HG03135 (cell line): ENCODE results near the gene KRTCAP2.

Experiments used
- ATAC-seq: cut with Tn5 transposase; IDR thresholded peaks from one replicate; pipeline ENCODE4 v1.9.1; 2021; ENCODE audit warnings: mild to moderate bottlenecking, moderate library complexity; ENCODE audit not compliant: unreplicated experiment

Gene KRTCAP2

GRCh38 chr1:155135415-155136028 is 37.6 kb downstream of the KRTCAP2 start, which contains the start of gene SLC50A1:
TSS of gene SLC50A1 (plus strand) at chr1:155135852. CDS start at chr1:155135912, 60 bp downstream.
- ATAC-seq: peak; percentile 74

- ATAC-seq: no peak
These were observed 38.2 kb downstream of the KRTCAP2 start for GRCh38 chr1:155134880-155135414.

GRCh38 chr1:155134322-155134721 is 38.8 kb downstream of the KRTCAP2 start:
- no peak for ATAC-seq

GRCh38 chr1:155133799-155134281 is 39.3 kb downstream of the KRTCAP2 start:
- no peak for ATAC-seq

GRCh38 chr1:155131856-155132255 is 41.2 kb downstream of the KRTCAP2 start:
- ATAC-seq: no peak

- no peak for ATAC-seq
These were observed 41.8 kb downstream of the KRTCAP2 start for GRCh38 chr1:155131285-155131684.

GRCh38 chr1:155130272-155131006 is 42.7 kb downstream of the KRTCAP2 start:
- no peak for ATAC-seq

- no peak for ATAC-seq
These were observed 44.2 kb downstream of the KRTCAP2 start for GRCh38 chr1:155128755-155129473.

- no peak for ATAC-seq
These were observed 44.9 kb downstream of the KRTCAP2 start for GRCh38 chr1:155127967-155128754.

- no peak for ATAC-seq
These were observed 45.8 kb downstream of the KRTCAP2 start, which contains the start of gene EFNA1 for GRCh38 chr1:155127105-155127966. TSS of gene EFNA1 (plus strand) at chr1:155127876. CDS start at chr1:155127978, 102 bp downstream.

- no peak for ATAC-seq
These were observed 46.5 kb downstream of the KRTCAP2 start for GRCh38 chr1:155126556-155127104.

GRCh38 chr1:155125946-155126555 is 47.1 kb downstream of the KRTCAP2 start:
- no peak for ATAC-seq

- no peak for ATAC-seq
These were observed 47.6 kb downstream of the KRTCAP2 start for GRCh38 chr1:155125511-155125945.

GRCh38 chr1:155124503-155125463 is 48.3 kb downstream of the KRTCAP2 start:
- no peak for ATAC-seq

- no peak for ATAC-seq
These were observed 49.3 kb downstream of the KRTCAP2 start for GRCh38 chr1:155123801-155124200.

GRCh38 chr1:155122308-155122707 is 50.8 kb downstream of the KRTCAP2 start:
- ATAC-seq: no peak

- no peak for ATAC-seq
These were observed 51.9 kb downstream of the KRTCAP2 start for GRCh38 chr1:155121249-155121648.

- no peak for ATAC-seq
These were observed 52.9 kb downstream of the KRTCAP2 start for GRCh38 chr1:155120253-155120652.
